Common myeloid progenitor, CD34-positive (primary cell): ENCODE results near the gene DCAF10.
A peak's percentile ranks its signal among the peaks of the same experiment; 100 is the strongest.

Experiments used
- CTCF ChIA-PET: fragments of 350-600 bp; sonication (Branson Sonifier 250); formaldehyde crosslinking; loops from one replicate; lab custom pipeline; 2021; ENCODE audit warnings: antibody characterized with exemption; lab: Charles Lee
- POLR2A ChIA-PET: fragments of 350-600 bp; sonication (Branson Sonifier 250); formaldehyde crosslinking; loops from one replicate; lab custom pipeline; 2021; ENCODE audit warnings: antibody characterized with exemption; lab: Charles Lee
- DNase-seq, 3 donors: peaks; one replicate each; pipeline versions ENCODE4 v3.0.0 to v3.0.0-alpha.2; 2013
- H3K27ac ChIP-seq, 2 experiments: 1 replicate in 1 of 2; 2 replicates in 1 of 2; pipeline ENCODE4 v1.7.0; 2013; ENCODE audit warnings: inconsistent platforms in 2 of 2, low read length in 2 of 2, mild to moderate bottlenecking in 2 of 2, low read depth in 1 of 2, moderate library complexity in 1 of 2; ENCODE audit not compliant: severe bottlenecking in 2 of 2, insufficient read depth in 1 of 2, poor library complexity in 1 of 2
- H3K27me3 ChIP-seq, 5 experiments: replicated peaks in 2 of 5; 1 replicate in 3 of 5; 2 replicates in 2 of 5; pipeline versions ENCODE4 v1.6.1 to v1.7.0; 2013; ENCODE audit warnings: low read length in 4 of 5, mild to moderate bottlenecking in 2 of 5, moderate library complexity in 2 of 5, inconsistent platforms in 1 of 5; ENCODE audit not compliant: insufficient read depth in 5 of 5, control insufficient read depth in 4 of 5
- H3K36me3 ChIP-seq, 4 experiments: 1 replicate in 2 of 4; 2 replicates in 2 of 4; pipeline versions ENCODE4 v1.6.1 to v1.7.0; 2013; ENCODE audit warnings: low read length in 3 of 4, control low read depth in 1 of 4, mild to moderate bottlenecking in 1 of 4; ENCODE audit not compliant: control insufficient read depth in 4 of 4, insufficient read depth in 4 of 4
- H3K4me1 ChIP-seq, 4 experiments: 1 replicate in 3 of 4; 2 replicates in 1 of 4; pipeline versions ENCODE4 v1.6.1 to v1.7.1; 2013; ENCODE audit warnings: low read length in 3 of 4, mild to moderate bottlenecking in 3 of 4, control low read depth in 1 of 4, inconsistent platforms in 1 of 4, moderate library complexity in 1 of 4; ENCODE audit not compliant: control insufficient read depth in 4 of 4, insufficient read depth in 4 of 4; ENCODE audit errors: control extremely low read depth in 1 of 4
- H3K4me3 ChIP-seq, 7 experiments: 1 replicate in 4 of 7; 2 replicates in 3 of 7; pipeline versions ENCODE4 v1.5.1 to v1.7.0; 2013; ENCODE audit warnings: mild to moderate bottlenecking in 7 of 7, low read length in 6 of 7, moderate library complexity in 6 of 7, inconsistent platforms in 2 of 7, low read depth in 2 of 7, control low read depth in 1 of 7; ENCODE audit not compliant: insufficient read depth in 4 of 7, control insufficient read depth in 1 of 7; ENCODE audit errors: extremely low read depth in 1 of 7
- H3K9me3 ChIP-seq, 5 experiments: 1 replicate in 4 of 5; 2 replicates in 1 of 5; pipeline versions ENCODE4 v1.6.1 to v1.7.1; 2013; ENCODE audit warnings: low read length in 4 of 5, mild to moderate bottlenecking in 2 of 5, inconsistent platforms in 1 of 5, low read depth in 1 of 5, moderate library complexity in 1 of 5; ENCODE audit not compliant: control insufficient read depth in 4 of 5, insufficient read depth in 2 of 5; ENCODE audit errors: control extremely low read depth in 1 of 5
- WGBS: methylation state at CpG from one replicate; pipeline ENCODE4 v1.1.5; 2013; ENCODE audit not compliant: insufficient coverage; 5-methylcytosine and 5-hydroxymethylcytosine counted together

DCAF10 gene

GRCh38 chr9:37856551-37856950 is 56.0 kb downstream of the DCAF10 start:
- ChIA-PET POLR2A (no interaction called here), CTCF (no interaction called here)
- DNase-seq = no peak
- 100% methylated on average over 1 of the region's 1 CpG for WGBS
- Histone ChIP-seq H3K9me3 (no peaks in the 10 kb centered on the region), H3K4me1 (no peaks in the 10 kb centered on the region), H3K27ac (no peak overlapping the region), H3K36me3 (peaks cover 15 to 33% (median 28%) of the 10 kb centered on the region in 4 experiments), H3K27me3 (no peaks in the 10 kb centered on the region), H3K4me3 (no peak overlapping the region)

- no CpG with 5 or more reads among the region's 1 CpG for WGBS
- POLR2A ChIA-PET = interaction anchor here (0.6 kb wide), 1 partner anchor 108 kb away, joined by 4 read pairs; no protein-coding TSS in a partner anchor
These were observed 58.4 kb downstream of the DCAF10 start for GRCh38 chr9:37859043-37859442.

GRCh38 chr9:37862530-37862929 is 61.9 kb downstream of the DCAF10 start:
- WGBS = 100% methylated on average over 2 of the region's 3 CpGs
- Histone ChIP-seq H3K27ac (no peak overlapping the region), H3K9me3 (no peaks in the 10 kb centered on the region), H3K4me1 (no peaks in the 10 kb centered on the region), H3K36me3 (peaks cover 16 to 35% (median 29%) of the 10 kb centered on the region in 4 experiments), H3K4me3 (no peak overlapping the region), H3K27me3 (no peaks in the 10 kb centered on the region)
- no peak for DNase-seq
- POLR2A ChIA-PET = no interaction called here
- CTCF ChIA-PET = interaction anchor here (1.0 to 1.1 kb wide), 2 partner anchors 9 to 19 kb away, joined by 3 read pairs; no protein-coding TSS in a partner anchor

More at GRCh38 chr9:37859043-37859442, 58.4 kb downstream of the DCAF10 start:
- CTCF ChIA-PET = interaction anchor here (0.7 to 1.1 kb wide), 4 partner anchors 9 to 229 kb away, joined by 3 to 5 read pairs (median 3); no protein-coding TSS in a partner anchor
- Histone ChIP-seq H3K27ac (no peak overlapping the region), H3K36me3 (peaks cover 27 to 42% (median 34%) of the 10 kb centered on the region in 4 experiments), H3K4me1 (no peaks in the 10 kb centered on the region), H3K9me3 (no peaks in the 10 kb centered on the region), H3K27me3 (no peaks in the 10 kb centered on the region), H3K4me3 (no peak overlapping the region)
- peak in 2 of 3 donors; percentile 22 to 30 for DNase-seq

GRCh38 chr9:37870081-37870798 is 69.6 kb downstream of the DCAF10 start:
- 96% methylated on average over 3 of the region's 5 CpGs for WGBS

GRCh38 chr9:37870799-37871176 is 70.2 kb downstream of the DCAF10 start:
- Histone ChIP-seq H3K27ac (no peak overlapping the region), H3K9me3 (no peaks in the 10 kb centered on the region), H3K27me3 (no peaks in the 10 kb centered on the region), H3K4me1 (no peaks in the 10 kb centered on the region), H3K36me3 (peaks cover 0 to 5% (median 1%) of the 10 kb centered on the region in 4 experiments), H3K4me3 (no peak overlapping the region)
- WGBS = no CpG with 5 or more reads among the region's 5 CpGs
- no peak for DNase-seq
- CTCF ChIA-PET = no interaction called here
- POLR2A ChIA-PET = no interaction called here

More at GRCh38 chr9:37870081-37870798, 69.6 kb downstream of the DCAF10 start:
- Histone ChIP-seq H3K27ac (no peak overlapping the region), H3K36me3 (peaks cover 0 to 5% (median 1%) of the 10 kb centered on the region in 4 experiments), H3K4me3 (no peak overlapping the region), H3K27me3 (no peaks in the 10 kb centered on the region), H3K9me3 (no peaks in the 10 kb centered on the region), H3K4me1 (no peaks in the 10 kb centered on the region)
- CTCF ChIA-PET = interaction anchor here (0.6 kb wide), 1 partner anchor 344 kb away, joined by 3 read pairs; no protein-coding TSS in a partner anchor
- POLR2A ChIA-PET = no interaction called here
- DNase-seq = no peak

GRCh38 chr9:37873955-37874354 is 73.4 kb downstream of the DCAF10 start:
- WGBS = 100% methylated on average over 2 of the region's 2 CpGs
- H3K27me3 ChIP-seq = no peaks in the 10 kb centered on the region
- POLR2A ChIA-PET = no interaction called here
- CTCF ChIA-PET = no interaction called here
- no peaks in the 10 kb centered on the region for H3K4me1 ChIP-seq
- H3K36me3 ChIP-seq = peaks cover 2 to 10% (median 6%) of the 10 kb centered on the region in 4 experiments
- no peak overlapping the region for H3K27ac ChIP-seq
- no peak for DNase-seq
- peaks cover 4 to 7% (median 4%) of the 10 kb centered on the region in 5 experiments for H3K9me3 ChIP-seq
- no peak overlapping the region for H3K4me3 ChIP-seq

GRCh38 chr9:37876376-37876775 is 75.8 kb downstream of the DCAF10 start:
- DNase-seq = no peak
- H3K27ac ChIP-seq = no peak overlapping the region
- peaks cover 5 to 18% (median 14%) of the 10 kb centered on the region in 4 experiments for H3K36me3 ChIP-seq
- CTCF ChIA-PET = no interaction called here
- no peaks in the 10 kb centered on the region for H3K27me3 ChIP-seq
- 88% methylated on average over 1 of the region's 1 CpG for WGBS
- POLR2A ChIA-PET = no interaction called here
- no peaks in the 10 kb centered on the region for H3K4me1 ChIP-seq
- no peak overlapping the region for H3K4me3 ChIP-seq
- H3K9me3 ChIP-seq = peaks cover 4 to 7% (median 4%) of the 10 kb centered on the region in 5 experiments
